Fibroblast of mammary gland (primary cell): ENCODE data around the gene RCBTB1.

Experiments
- DNase-seq: peaks from one replicate; pipeline ENCODE4 v3.0.0-alpha.2; 2010; ENCODE audit warnings: low read depth
- H3K4me3 ChIP-seq: 2 replicates; pipeline ENCODE4 v1.5.1; 2011; ENCODE audit warnings: low read depth, mild to moderate bottlenecking, low read length, moderate library complexity; ENCODE audit not compliant: control insufficient read depth
- CTCF ChIP-seq: conservative IDR thresholded peaks from 2 replicates; pipeline ENCODE4 v1.5.1; 2011; ENCODE audit warnings: low read depth, low read length, inconsistent platforms; ENCODE audit not compliant: control insufficient read depth, insufficient read depth

RCBTB1 gene

GRCh38 chr13:49554387-49554786, 31.0 kb downstream of the RCBTB1 start:
- no peak for DNase-seq
- TF ChIP-seq CTCF = no peak
- no peak overlapping the region for H3K4me3 ChIP-seq

GRCh38 chr13:49553888-49554287, 31.5 kb downstream of the RCBTB1 start:
- no peak overlapping the region for H3K4me3 ChIP-seq
- no peak for DNase-seq
- TF ChIP-seq CTCF = no peak

- DNase-seq = no peak
- no peak overlapping the region for H3K4me3 ChIP-seq
- no peak for TF ChIP-seq CTCF
Observed at GRCh38 chr13:49550942-49551644, 34.3 kb downstream of the RCBTB1 start.

- TF ChIP-seq CTCF = no peak
- no peak overlapping the region for H3K4me3 ChIP-seq
- no peak for DNase-seq
Observed at GRCh38 chr13:49549289-49549688, 36.1 kb downstream of the RCBTB1 start.

GRCh38 chr13:49546561-49546960, 38.8 kb downstream of the RCBTB1 start:
- no peak for DNase-seq
- TF ChIP-seq CTCF = no peak

GRCh38 chr13:49545661-49546060, 39.7 kb downstream of the RCBTB1 start:
- no peak for TF ChIP-seq CTCF
- no peak overlapping the region for H3K4me3 ChIP-seq
- DNase-seq = no peak

More at GRCh38 chr13:49546561-49546960, 38.8 kb downstream of the RCBTB1 start:
- H3K4me3 ChIP-seq = no peak overlapping the region
